GM19043 (cell line): ENCODE measurements around the gene ROCK2.

Source experiments
- ATAC-seq: cut with Tn5 transposase; IDR thresholded peaks from one replicate; pipeline ENCODE4 v1.9.1; 2021; ENCODE audit warnings: low read depth; ENCODE audit not compliant: unreplicated experiment

The ROCK2 gene

DNA sequence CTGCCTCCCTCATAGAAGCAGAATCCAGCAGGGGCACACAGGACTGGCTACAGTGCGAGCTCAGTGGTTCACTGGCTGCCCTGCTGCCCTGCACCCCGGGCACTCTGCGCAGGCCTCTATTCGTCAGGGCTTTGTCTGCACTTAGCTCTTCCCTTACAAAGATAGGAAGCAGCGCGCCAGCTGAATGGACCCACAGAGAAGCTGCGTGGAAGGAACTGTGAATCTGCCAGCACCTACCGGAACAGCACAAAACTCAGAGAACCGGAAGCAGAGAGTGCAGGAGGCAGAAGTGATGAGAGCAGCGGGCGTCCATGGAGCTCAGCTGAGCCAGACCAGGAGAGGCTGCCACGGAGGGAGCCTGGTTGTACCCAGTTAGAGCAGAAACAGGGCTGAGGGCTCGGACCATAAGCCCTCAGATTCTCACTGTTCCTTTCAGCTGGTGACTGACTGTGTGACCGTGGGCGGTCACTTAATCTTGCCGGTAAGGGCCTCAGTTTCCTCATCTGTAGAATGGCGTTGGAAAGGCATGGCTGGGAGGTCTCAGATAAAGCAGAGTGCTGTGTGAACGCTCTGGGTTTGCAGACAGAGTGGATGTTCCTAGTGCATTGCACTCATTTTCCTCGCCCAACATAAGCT lies 212.3 kb downstream of the ROCK2 start:
- no peak for ATAC-seq

DNA sequence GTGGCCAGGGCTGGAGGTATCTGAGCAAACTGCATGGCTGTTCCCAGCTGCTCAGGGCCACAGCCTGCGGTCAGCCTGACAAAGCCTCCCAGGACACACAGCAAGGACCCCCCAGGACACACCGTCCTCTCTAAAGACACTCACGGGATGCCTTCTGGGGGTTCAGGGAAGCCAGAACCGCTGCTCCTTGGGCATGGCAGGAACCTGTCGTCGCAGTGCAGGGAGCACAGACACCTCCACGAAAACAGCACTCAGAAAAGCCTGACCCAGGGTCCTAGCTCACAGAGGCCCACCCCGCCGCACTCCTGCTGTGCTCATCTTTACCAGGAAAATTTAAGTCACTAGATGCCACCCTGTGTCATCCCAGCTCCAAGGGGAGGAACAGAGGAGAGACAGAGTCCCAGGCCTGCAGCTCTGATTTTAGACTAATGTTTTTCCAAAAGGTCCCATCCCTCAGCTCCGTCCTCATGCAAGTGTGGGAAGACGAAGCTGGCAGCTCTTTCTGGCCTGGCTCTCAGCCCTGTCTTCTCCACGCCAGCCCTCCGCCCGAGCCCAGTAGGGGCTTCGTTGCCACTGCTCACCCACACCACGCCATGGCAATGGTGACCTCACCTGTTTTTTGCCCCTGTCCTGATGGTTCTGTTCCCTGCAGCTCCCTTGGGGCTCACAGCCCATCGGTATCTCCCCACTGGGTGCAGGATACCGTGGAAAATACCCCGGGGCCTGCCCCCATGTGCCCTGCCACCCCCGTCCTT lies 213.1 kb downstream of the ROCK2 start:
- no peak for ATAC-seq
